DOHH2 (cell line): ENCODE results near the gene STRN4.

ENCODE experiments used
- H3F3A ChIP-seq: fragments of 200-600 bp; sonication (generic), shearing (Covaris generic); 2 replicates; pipeline ENCODE4 v1.6.0; 2016; ENCODE audit warnings: antibody characterized with exemption, mild to moderate bottlenecking; ENCODE audit not compliant: control insufficient read depth, insufficient read depth
- H3K27ac ChIP-seq: fragments of 200-600 bp; sonication (generic); 2 replicates; pipeline ENCODE4 v1.5.1; 2014; ENCODE audit warnings: low read depth, mild to moderate bottlenecking, low read length, moderate library complexity
- H3K27me3 ChIP-seq: fragments of 200-600 bp; sonication (generic); 2 replicates; pipeline ENCODE4 v1.6.1; 2014; ENCODE audit warnings: mild to moderate bottlenecking, low read length, mixed read lengths; ENCODE audit not compliant: control insufficient read depth
- H3K36me3 ChIP-seq: fragments of 200-600 bp; sonication (generic); 2 replicates; pipeline ENCODE4 v1.6.1; 2014; ENCODE audit warnings: mild to moderate bottlenecking, low read length, moderate library complexity, mixed read lengths; ENCODE audit not compliant: control insufficient read depth
- H3K4me1 ChIP-seq: fragments of 200-600 bp; sonication (generic); 2 replicates; pipeline ENCODE4 v1.6.1; 2014; ENCODE audit warnings: mild to moderate bottlenecking, low read length, mixed read lengths; ENCODE audit not compliant: control insufficient read depth
- H3K4me2 ChIP-seq: fragments of 200-600 bp; sonication (generic); 2 replicates; pipeline ENCODE4 v1.6.0; 2014; ENCODE audit warnings: mild to moderate bottlenecking, low read length, moderate library complexity
- H3K4me3 ChIP-seq: fragments of 200-600 bp; sonication (generic); 2 replicates; pipeline ENCODE4 v1.5.1; 2014; ENCODE audit warnings: mild to moderate bottlenecking, low read length, mixed read lengths
- H3K79me2 ChIP-seq: fragments of 200-600 bp; sonication (generic); 2 replicates; pipeline ENCODE4 v1.6.1; 2014; ENCODE audit warnings: mild to moderate bottlenecking, low read length, mixed read lengths; ENCODE audit not compliant: control insufficient read depth
- H3K9me2 ChIP-seq: fragments of 200-600 bp; sonication (generic); replicated peaks from 2 replicates; pipeline ENCODE4 v1.6.1; 2014; ENCODE audit warnings: mild to moderate bottlenecking, low read length, mixed read lengths; ENCODE audit not compliant: control insufficient read depth
- H3K9me3 ChIP-seq: fragments of 200-600 bp; sonication (generic); 2 replicates; pipeline ENCODE4 v1.6.1; 2014; ENCODE audit warnings: antibody characterized with exemption, low read length, mixed read lengths; ENCODE audit not compliant: control insufficient read depth, insufficient read depth
- H4K20me1 ChIP-seq: fragments of 200-600 bp; sonication (generic); 2 replicates; pipeline ENCODE4 v1.6.0; 2014; ENCODE audit warnings: low read depth, mild to moderate bottlenecking, antibody characterized with exemption, low read length, moderate library complexity; ENCODE audit not compliant: control insufficient read depth, insufficient read depth
- CTCF ChIP-seq: fragments of 200-600 bp; sonication (generic); IDR thresholded peaks from one replicate; pipeline ENCODE4 v1.5.1; 2014; ENCODE audit warnings: antibody characterized with exemption, mild to moderate bottlenecking, low read depth, low read length; ENCODE audit not compliant: poor library complexity, severe bottlenecking
- EZH2phosphoT487 ChIP-seq: fragments of 200-600 bp; sonication (generic); IDR thresholded peaks from 2 replicates; pipeline ENCODE4 v1.6.1; 2017; ENCODE audit warnings: borderline replicate concordance, mild to moderate bottlenecking, antibody characterized with exemption, low read length, moderate library complexity, mixed read lengths

The STRN4 gene

GRCh38 chr19:46687438-46688145, 58.7 kb downstream of the STRN4 start:
- no peaks in the 10 kb centered on the region for H3K9me2 ChIP-seq
- TF ChIP-seq EZH2phosphoT487 (no peak), CTCF (no peak)
- no peaks in the 10 kb centered on the region for H4K20me1 ChIP-seq
- H3K27me3 ChIP-seq = no peaks in the 10 kb centered on the region
- no peaks in the 10 kb centered on the region for H3K4me1 ChIP-seq
- H3K79me2 ChIP-seq = no peaks in the 10 kb centered on the region
- H3K9me3 ChIP-seq = no peaks in the 10 kb centered on the region
- H3K36me3 ChIP-seq = peaks cover 73% of the 10 kb centered on the region
- no peak overlapping the region for H3K4me2 ChIP-seq
- no peak overlapping the region for H3K4me3 ChIP-seq
- H3K27ac ChIP-seq = no peak overlapping the region
- no peaks in the 10 kb centered on the region; the same call in 1 of the 2 replicates for H3F3A ChIP-seq

GRCh38 chr19:46685189-46685588, 61.1 kb downstream of the STRN4 start:
- H3K27me3 ChIP-seq = no peaks in the 10 kb centered on the region
- TF ChIP-seq EZH2phosphoT487 (no peak), CTCF (no peak)
- H3K4me1 ChIP-seq = no peaks in the 10 kb centered on the region
- no peaks in the 10 kb centered on the region; the same call in 1 of the 2 replicates for H3F3A ChIP-seq
- H3K9me3 ChIP-seq = no peaks in the 10 kb centered on the region
- H3K79me2 ChIP-seq = no peaks in the 10 kb centered on the region
- peaks cover 56% of the 10 kb centered on the region for H3K36me3 ChIP-seq
- no peaks in the 10 kb centered on the region for H4K20me1 ChIP-seq
- no peaks in the 10 kb centered on the region for H3K9me2 ChIP-seq
- H3K4me3 ChIP-seq = no peak overlapping the region
- H3K4me2 ChIP-seq = no peak overlapping the region
- H3K27ac ChIP-seq = no peak overlapping the region

- Histone ChIP-seq H3K9me3 (no peaks in the 10 kb centered on the region), H3K79me2 (peaks cover 10% of the 10 kb centered on the region), H3K36me3 (peaks cover 72% of the 10 kb centered on the region), H3K4me2 (no peak overlapping the region), H3K4me3 (no peak overlapping the region), H3K4me1 (peaks cover 8% of the 10 kb centered on the region; the same call in 1 of the 2 replicates), H3K27me3 (no peaks in the 10 kb centered on the region), H3F3A (no peaks in the 10 kb centered on the region), H3K27ac (no peak overlapping the region), H4K20me1 (peaks cover 17% of the 10 kb centered on the region; the same call in 1 of the 2 replicates), H3K9me2 (no peaks in the 10 kb centered on the region)
- TF ChIP-seq CTCF = no peak
- TF ChIP-seq EZH2phosphoT487 = no peak
Observed at GRCh38 chr19:46678110-46678732, 68.0 kb downstream of the STRN4 start.
